Hepatocyte (in vitro differentiated cells): ENCODE results near the gene SSC4D. TPM values are rescaled to one million over a fixed set of nuclear protein-coding genes. Genes with fewer than 3 reads are reported as not detected.

ENCODE experiments used
- DNase-seq: peaks from one replicate; pipeline ENCODE4 v3.0.0-alpha.2; 2016; ENCODE audit warnings: low spot score
- H2AFZ ChIP-seq: fragments of 200-600 bp; sonication (generic); 2 replicates; pipeline ENCODE4 v1.6.0; 2016; ENCODE audit warnings: antibody characterized with exemption, mild to moderate bottlenecking
- H3K27ac ChIP-seq: fragments of 200-600 bp; sonication (generic); 2 replicates; pipeline ENCODE4 v1.5.1; 2016; ENCODE audit warnings: mild to moderate bottlenecking
- H3K27me3 ChIP-seq: fragments of 200-600 bp; sonication (generic); 2 replicates; pipeline ENCODE4 v1.6.1; 2016
- H3K36me3 ChIP-seq: fragments of 200-600 bp; sonication (generic); replicated peaks from 2 replicates; pipeline ENCODE4 v1.5.1; 2016; ENCODE audit warnings: low read depth; ENCODE audit not compliant: insufficient read depth
- H3K4me1 ChIP-seq: fragments of 200-600 bp; sonication (generic); 2 replicates; pipeline ENCODE4 v1.5.1; 2016; ENCODE audit warnings: mild to moderate bottlenecking, moderate library complexity; ENCODE audit not compliant: insufficient read depth
- H3K4me2 ChIP-seq: fragments of 200-600 bp; sonication (generic); 2 replicates; pipeline ENCODE4 v1.6.0; 2016
- H3K4me3 ChIP-seq: fragments of 200-600 bp; sonication (generic); 2 replicates; pipeline ENCODE4 v1.5.1; 2016; ENCODE audit warnings: mild to moderate bottlenecking
- H3K79me2 ChIP-seq: fragments of 200-600 bp; sonication (generic); 2 replicates; pipeline ENCODE4 v1.6.0; 2017; ENCODE audit warnings: mild to moderate bottlenecking
- H3K9me2 ChIP-seq: fragments of 200-600 bp; sonication (generic); replicated peaks from 2 replicates; pipeline ENCODE4 v1.6.0; 2017; ENCODE audit warnings: mild to moderate bottlenecking; ENCODE audit not compliant: insufficient read depth
- H3K9me3 ChIP-seq: fragments of 200-600 bp; sonication (generic); 2 replicates; pipeline ENCODE4 v1.5.1; 2016; ENCODE audit warnings: low read depth, mild to moderate bottlenecking
- H4K20me1 ChIP-seq: fragments of 200-600 bp; sonication (generic); 2 replicates; pipeline ENCODE4 v1.6.0; 2016; ENCODE audit warnings: mild to moderate bottlenecking; ENCODE audit not compliant: insufficient read depth, poor library complexity, severe bottlenecking
- EZH2 ChIP-seq: fragments of 200-600 bp; sonication (generic); IDR thresholded peaks from 2 replicates; pipeline ENCODE4 v1.6.1; 2016; ENCODE audit warnings: antibody characterized with exemption, mild to moderate bottlenecking, borderline replicate concordance
- EZH2phosphoT487 ChIP-seq: fragments of 200-600 bp; sonication (generic); IDR thresholded peaks from one replicate; pipeline ENCODE4 v1.6.1; 2018; ENCODE audit warnings: antibody characterized with exemption, mild to moderate bottlenecking, low read depth, moderate library complexity; ENCODE audit not compliant: unreplicated experiment, severe bottlenecking
- WGBS: methylation state at CpG from one replicate; pipeline ENCODE4 v1.1.6; 2016; ENCODE audit warnings: low lambda C conversion rate; ENCODE audit errors: missing lambda C conversion rate; 5-methylcytosine and 5-hydroxymethylcytosine counted together
- polyA plus RNA-seq: library from polyadenylated mRNA; unstranded; fragments of >200 nt; fragmentation: Nextera tagmentation; extraction: Ambion mirVana; gene quantifications from 2 replicates; pipeline ENCODE4 v1.2.1, GENCODE V29; 2016
- total RNA-seq: library from RNA; depleted of rRNA; stranded (reverse); fragments of >200 nt; gene quantifications from 2 replicates; pipeline ENCODE4 v1.2.3, GENCODE V29; 2014
- TF ChIP-seq, protein P1 (sequence below): fragments of 200-600 bp; sonication (generic); IDR thresholded peaks from 2 replicates; pipeline ENCODE4 v1.5.1; 2016; ENCODE audit warnings: antibody characterized with exemption, mild to moderate bottlenecking; ENCODE audit not compliant: poor library complexity

The SSC4D gene
- total and polyA plus RNA-seq, 2 experiments from 2014 or later = 9.7 to 14.5 TPM

DNA sequence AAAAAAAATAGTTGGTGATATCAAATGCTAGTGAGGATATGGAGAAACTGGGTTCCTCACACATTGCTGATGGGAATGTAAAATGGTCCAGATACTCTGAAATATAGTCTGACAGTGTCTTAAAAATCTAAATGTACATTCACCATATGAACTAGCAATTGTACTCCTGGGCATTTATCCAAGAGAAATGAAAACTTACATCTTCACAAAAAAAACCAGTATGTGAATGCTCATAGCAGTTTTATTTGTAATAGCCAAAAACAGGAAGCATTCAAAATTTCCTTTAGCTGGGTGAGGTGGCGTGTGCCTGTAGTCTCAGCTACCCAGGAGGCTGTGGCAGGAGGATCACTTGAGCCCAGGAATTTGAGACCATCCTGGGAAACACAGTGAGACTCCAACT lies 2.1 kb upstream of the SSC4D start:
- Histone ChIP-seq H3K79me2 (no peaks in the 10 kb centered on the region), H3K4me2 (no peak overlapping the region), H3K4me3 (no peak overlapping the region), H3K9me2 (no peaks in the 10 kb centered on the region), H2AFZ (no peak overlapping the region), H3K27me3 (no peaks in the 10 kb centered on the region), H4K20me1 (no peaks in the 10 kb centered on the region), H3K9me3 (no peaks in the 10 kb centered on the region), H3K4me1 (no peaks in the 10 kb centered on the region), H3K27ac (no peak overlapping the region), H3K36me3 (no peaks in the 10 kb centered on the region)
- 96% methylated on average over 1 of the region's 1 CpG for WGBS
- no peak for DNase-seq
- TF ChIP-seq, protein P1, sequence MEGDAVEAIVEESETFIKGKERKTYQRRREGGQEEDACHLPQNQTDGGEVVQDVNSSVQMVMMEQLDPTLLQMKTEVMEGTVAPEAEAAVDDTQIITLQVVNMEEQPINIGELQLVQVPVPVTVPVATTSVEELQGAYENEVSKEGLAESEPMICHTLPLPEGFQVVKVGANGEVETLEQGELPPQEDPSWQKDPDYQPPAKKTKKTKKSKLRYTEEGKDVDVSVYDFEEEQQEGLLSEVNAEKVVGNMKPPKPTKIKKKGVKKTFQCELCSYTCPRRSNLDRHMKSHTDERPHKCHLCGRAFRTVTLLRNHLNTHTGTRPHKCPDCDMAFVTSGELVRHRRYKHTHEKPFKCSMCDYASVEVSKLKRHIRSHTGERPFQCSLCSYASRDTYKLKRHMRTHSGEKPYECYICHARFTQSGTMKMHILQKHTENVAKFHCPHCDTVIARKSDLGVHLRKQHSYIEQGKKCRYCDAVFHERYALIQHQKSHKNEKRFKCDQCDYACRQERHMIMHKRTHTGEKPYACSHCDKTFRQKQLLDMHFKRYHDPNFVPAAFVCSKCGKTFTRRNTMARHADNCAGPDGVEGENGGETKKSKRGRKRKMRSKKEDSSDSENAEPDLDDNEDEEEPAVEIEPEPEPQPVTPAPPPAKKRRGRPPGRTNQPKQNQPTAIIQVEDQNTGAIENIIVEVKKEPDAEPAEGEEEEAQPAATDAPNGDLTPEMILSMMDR = no peak

- Histone ChIP-seq H2AFZ (no peak overlapping the region), H3K4me3 (no peak overlapping the region), H3K79me2 (no peaks in the 10 kb centered on the region), H3K36me3 (no peaks in the 10 kb centered on the region), H3K27me3 (no peaks in the 10 kb centered on the region), H3K4me2 (no peak overlapping the region), H3K4me1 (no peaks in the 10 kb centered on the region), H3K9me3 (no peaks in the 10 kb centered on the region), H4K20me1 (no peaks in the 10 kb centered on the region), H3K27ac (no peak overlapping the region), H3K9me2 (no peaks in the 10 kb centered on the region)
- no peak for TF ChIP-seq EZH2
- no peak for TF ChIP-seq EZH2phosphoT487
- TF ChIP-seq, protein P1 = no peak
- DNase-seq = no peak
Observed at GRCh38 chr7:76408121-76408560, 1.4 kb downstream of the SSC4D start.

DNA sequence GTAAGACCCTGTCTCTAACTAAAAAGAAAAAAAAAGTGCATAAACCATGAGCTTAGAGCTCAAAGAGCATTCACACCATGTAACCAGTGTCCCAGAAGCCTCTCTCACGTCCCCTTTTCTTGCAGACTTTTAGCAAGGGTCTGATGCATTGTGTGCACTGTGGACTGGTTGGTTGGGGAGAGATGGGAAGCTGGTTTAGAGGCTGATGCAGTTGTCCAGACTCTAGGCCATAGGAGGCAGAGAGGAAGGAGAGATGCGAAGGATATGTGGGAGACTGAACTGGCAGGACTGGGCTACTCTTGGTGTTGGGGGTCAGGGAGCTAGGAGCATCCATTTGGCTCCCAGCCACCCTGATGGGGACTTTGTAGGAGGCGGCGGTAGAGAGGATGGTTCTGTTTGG lies 1.8 kb downstream of the SSC4D start:
- Histone ChIP-seq H3K36me3 (no peaks in the 10 kb centered on the region), H4K20me1 (no peaks in the 10 kb centered on the region), H3K79me2 (no peaks in the 10 kb centered on the region), H3K4me3 (no peak overlapping the region), H3K9me2 (no peaks in the 10 kb centered on the region), H3K4me2 (no peak overlapping the region), H3K27ac (no peak overlapping the region), H3K4me1 (no peaks in the 10 kb centered on the region), H2AFZ (no peak overlapping the region), H3K27me3 (no peaks in the 10 kb centered on the region), H3K9me3 (no peaks in the 10 kb centered on the region)
- DNase-seq = no peak
- WGBS = 83% methylated on average over 4 of the region's 4 CpGs
- no peak for TF ChIP-seq EZH2
- TF ChIP-seq, protein P1 = no peak
- TF ChIP-seq EZH2phosphoT487 = no peak

- no peaks in the 10 kb centered on the region for H4K20me1 ChIP-seq
- no peak overlapping the region for H2AFZ ChIP-seq
- H3K27me3 ChIP-seq = no peaks in the 10 kb centered on the region
- no peak overlapping the region for H3K27ac ChIP-seq
- H3K9me2 ChIP-seq = no peaks in the 10 kb centered on the region
- no peaks in the 10 kb centered on the region for H3K9me3 ChIP-seq
- H3K4me1 ChIP-seq = no peaks in the 10 kb centered on the region
- DNase-seq = no peak
- H3K36me3 ChIP-seq = no peaks in the 10 kb centered on the region
- no peak overlapping the region for H3K4me2 ChIP-seq
- WGBS = 83% methylated on average over 9 of the region's 9 CpGs
- H3K4me3 ChIP-seq = no peak overlapping the region
- H3K79me2 ChIP-seq = no peaks in the 10 kb centered on the region
- no peak for TF ChIP-seq EZH2phosphoT487
- TF ChIP-seq EZH2 = no peak
- TF ChIP-seq, protein P1 = no peak
Observed at GRCh38 chr7:76405738-76406137, 3.8 kb downstream of the SSC4D start.
